HG02571 (cell line): Measurements from ENCODE around the gene CMIP.
"Not testable (repeated sequence)": the region's sequence is repeated elsewhere in the genome, so short reads cannot be mapped to it uniquely, and the experiment has no call there.

Experiments
- ATAC-seq: cut with Tn5 transposase; IDR thresholded peaks from one replicate; pipeline ENCODE4 v1.9.1; 2021; ENCODE audit warnings: mild to moderate bottlenecking, moderate library complexity; ENCODE audit not compliant: unreplicated experiment

CMIP gene

GRCh38 chr16:81513204-81514040 lies 68.8 kb downstream of the CMIP start:
- ATAC-seq: peak; percentile 38

GRCh38 chr16:81514041-81514559 lies 69.5 kb downstream of the CMIP start:
- ATAC-seq: peak; percentile 66

GRCh38 chr16:81514568-81515258 lies 70.1 kb downstream of the CMIP start:
- no peak for ATAC-seq

GRCh38 chr16:81515281-81515680 lies 70.7 kb downstream of the CMIP start:
- no peak for ATAC-seq

GRCh38 chr16:81515721-81516120 lies 71.1 kb downstream of the CMIP start:
- ATAC-seq: no peak

- no peak for ATAC-seq
Observed at GRCh38 chr16:81516478-81517149, 72.0 kb downstream of the CMIP start.

DNA sequence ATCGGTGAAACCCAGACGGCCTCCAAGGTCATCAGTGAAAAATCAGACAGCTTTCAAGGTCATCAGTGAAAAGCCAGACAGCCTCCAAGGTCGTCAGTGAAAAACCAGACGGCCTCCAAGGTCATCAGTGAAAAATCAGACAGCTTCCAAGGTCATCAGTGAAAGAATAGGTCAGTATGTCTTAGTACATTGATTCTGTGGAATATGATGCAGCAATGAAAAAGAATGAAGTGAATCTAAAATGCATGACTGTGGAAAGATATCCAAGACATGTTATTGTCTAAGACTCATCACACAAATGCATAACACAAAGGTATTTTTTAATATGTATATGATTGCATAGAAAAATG lies 72.5 kb downstream of the CMIP start:
- no peak for ATAC-seq

DNA sequence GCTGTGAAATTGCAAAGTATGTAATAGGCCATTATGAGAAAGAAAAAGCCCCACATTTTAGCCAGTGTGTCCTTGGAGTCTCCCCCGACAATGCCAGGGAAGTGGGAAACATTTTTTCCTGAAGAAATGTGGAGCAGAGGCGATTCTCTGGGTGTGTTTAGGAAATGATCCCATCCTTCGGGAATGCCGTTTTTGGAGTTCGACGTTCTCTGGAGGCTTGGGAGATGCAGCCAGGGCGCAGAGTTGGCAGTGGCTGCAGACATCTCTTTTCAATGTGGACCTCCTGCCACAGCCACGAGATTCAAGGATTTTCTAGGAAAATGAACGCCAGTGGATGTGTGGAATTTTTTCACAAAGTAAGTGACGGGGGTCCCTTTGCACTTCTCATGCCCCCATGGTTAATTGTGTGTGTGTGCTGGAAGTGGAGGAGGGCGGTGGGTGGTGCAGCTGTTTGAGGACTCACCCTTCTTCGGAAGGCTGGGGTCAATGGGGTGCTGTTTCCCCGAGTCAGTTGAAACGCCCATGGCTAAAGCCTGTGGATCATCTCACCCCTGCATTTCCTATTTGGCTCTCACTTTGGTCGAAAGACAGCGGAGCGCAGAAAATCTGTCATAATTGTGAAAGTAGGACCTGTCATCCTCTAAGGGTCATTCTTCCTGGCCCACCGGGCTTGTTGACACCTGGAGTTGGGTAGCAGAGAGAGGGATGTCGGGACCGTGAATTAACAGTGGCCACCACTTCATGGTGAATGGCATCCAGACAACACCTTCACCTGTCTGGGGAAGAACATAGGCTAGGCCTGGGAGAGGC lies 73.2 kb downstream of the CMIP start:
- ATAC-seq: no peak

DNA sequence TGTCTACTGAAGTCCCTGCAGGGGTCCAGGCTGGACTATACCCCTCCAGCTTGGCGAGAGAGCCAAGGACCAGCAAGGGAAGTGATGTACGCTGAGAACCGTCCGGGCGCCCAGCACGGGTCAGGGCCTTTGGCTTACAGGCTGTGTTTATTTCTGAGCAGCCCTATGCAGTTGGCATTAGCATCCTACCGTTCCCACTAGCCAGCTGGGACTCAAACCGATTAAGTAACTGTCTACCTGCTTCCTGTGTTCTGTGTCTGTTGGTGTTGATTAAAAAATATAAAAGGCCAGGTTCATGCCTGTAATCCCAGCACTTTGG lies 73.8 kb downstream of the CMIP start:
- no peak for ATAC-seq

- no peak for ATAC-seq
Observed at GRCh38 chr16:81519301-81520150, 74.9 kb downstream of the CMIP start.

- no peak for ATAC-seq
Observed at GRCh38 chr16:81520151-81520470, 75.5 kb downstream of the CMIP start.

DNA sequence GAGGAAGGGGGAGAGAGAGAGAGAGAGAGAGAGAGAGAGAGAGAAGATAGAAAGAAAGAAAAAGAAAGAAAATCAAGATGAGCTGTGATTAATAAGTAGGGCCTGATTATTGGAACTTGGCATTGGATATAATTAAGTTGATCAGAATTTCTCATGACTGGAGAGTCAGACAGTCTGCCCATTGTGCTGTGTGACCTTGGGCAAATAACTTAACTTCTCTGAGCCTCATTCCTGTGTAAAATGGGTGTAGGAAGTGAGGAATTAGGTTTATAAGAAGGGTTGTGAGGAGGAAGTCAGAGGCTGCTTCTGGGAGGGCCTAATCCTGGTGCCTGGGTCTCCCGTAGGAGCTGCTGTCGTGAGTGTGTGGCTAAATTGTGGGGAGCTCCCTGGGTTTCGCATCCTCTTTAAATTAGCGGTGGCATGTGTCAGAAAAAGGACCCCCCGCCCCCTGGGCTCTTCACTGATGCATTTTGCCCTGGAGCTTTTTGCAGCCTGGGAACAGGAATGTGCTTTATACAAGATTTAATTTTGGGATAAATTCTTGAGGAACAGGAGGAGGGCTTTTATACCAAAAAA lies 76.0 kb downstream of the CMIP start:
- ATAC-seq: no peak

DNA sequence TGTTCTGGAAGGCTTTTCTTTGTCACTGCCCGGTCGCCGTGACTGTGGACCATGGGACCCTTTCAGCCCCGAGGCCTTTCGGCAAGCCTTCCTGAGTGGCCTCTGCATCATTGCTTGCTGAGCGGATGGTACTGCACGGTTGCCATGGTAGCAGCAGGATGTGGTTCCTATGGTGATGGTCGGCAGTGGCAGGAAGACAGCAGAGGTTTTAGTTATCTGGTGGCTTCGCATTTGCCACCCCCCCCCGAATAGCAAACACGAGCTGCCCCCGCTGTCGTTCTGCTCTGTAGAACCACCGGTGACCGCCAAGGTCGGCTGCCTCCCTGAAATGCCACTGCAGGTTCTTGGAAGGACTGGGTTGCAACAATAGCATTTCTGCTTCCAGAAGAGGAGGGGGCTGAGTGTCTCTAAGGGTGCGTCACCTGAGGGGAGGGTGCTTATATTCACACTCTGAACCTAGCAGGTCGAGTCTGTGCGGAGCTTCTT lies 76.6 kb downstream of the CMIP start:
- no peak for ATAC-seq

DNA sequence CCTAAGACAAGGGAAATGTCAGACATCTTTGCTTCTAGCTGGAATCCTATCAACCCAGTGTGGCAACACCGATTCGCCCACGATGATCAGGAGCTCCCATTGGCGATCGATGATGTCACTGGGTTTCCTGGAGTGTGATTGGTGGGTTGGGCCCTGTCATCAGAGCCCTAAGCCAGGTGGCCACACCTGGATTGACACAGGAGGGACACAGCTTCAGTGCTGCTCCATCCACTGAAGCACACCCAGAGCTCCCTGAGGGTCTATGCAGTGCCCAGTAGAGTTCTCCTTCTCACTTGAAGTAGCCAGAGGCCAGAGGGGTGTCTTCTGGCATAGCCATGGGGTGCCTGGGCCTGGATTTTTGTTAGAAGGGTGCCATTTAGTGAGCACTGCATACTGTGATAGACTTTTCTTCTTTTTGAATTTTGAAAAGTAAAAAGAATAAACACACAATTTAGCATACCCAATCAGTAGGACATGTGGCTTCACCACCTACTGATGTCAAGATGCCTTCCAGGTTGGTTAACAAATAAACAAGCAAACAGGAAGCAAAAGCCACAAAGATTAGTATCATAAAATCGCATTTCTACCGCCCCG lies 77.6 kb downstream of the CMIP start:
- ATAC-seq: no peak

DNA sequence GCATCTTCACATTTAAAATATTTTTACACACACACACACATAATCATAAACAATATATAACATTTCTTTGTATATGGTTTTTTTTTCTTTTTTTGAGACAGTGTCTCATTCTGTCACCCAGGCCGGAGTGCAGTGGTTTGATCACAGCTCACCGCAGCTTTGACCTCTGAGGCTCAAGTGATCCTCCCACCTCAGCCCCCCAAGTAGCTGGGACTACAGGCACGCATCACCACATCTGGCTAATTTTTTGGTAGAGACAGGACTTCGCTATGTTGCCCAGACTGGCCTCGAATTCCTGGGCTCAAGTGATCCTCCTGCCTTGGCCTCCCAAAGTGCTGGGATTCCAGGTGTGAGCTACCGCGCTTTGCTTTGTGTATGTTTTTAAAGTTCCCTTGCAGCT lies 78.2 kb downstream of the CMIP start:
- not testable (repeated sequence) for ATAC-seq

DNA sequence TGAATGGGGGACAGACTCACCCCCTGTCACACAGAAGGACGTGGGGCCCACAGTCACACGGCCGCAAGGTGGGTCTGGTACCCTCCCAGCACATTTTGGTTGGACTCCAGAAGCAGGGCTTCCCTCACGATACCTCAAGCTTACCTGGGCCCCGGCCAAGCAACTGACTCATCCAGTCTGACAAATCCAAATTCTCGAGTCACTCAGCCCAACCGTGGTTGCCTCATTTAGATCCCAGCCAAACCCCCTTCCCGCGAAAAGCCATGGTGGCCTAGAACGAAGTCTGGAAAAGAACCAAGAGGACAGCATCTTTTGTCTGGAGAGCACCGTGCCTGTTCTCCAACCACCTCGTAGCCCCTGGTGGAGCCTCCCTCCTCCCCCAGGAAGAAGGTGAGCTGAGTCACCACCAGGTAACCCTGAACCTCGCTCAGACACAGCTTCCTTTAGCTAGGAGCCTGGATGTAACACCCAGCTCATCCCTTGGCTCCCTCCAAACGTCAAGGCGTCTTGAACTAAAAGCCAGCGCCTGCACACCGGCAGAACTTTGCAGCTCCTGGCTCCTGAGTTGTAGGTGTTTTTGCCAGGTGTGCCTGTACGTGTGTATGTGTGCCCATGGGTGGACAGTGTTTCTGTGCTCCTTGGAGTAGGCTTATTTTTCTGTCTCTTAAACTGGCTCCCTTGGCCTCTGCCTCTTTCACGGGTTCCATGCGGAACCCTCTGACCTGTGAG lies 78.9 kb downstream of the CMIP start:
- ATAC-seq: no peak

- ATAC-seq: no peak
Observed at GRCh38 chr16:81524382-81524781, 79.8 kb downstream of the CMIP start.

DNA sequence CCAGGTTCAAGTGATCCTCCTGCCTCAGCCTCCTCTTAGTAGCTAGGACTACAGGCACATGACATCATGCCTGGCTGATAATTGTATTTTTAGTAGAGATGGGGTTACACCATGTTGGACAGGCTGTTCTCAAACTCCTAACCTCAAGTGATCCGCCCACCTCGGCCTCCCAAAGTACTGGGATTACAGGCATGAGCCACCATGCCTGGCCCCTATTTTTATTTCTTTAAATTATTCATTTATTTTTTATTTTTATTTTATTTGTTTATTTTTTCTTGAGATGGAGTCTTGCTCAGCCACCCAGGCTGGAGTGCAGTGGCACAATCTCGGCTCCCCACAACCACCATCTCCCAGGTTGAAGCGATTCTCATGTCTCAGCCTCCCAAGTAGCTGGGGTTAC lies 80.3 kb downstream of the CMIP start:
- ATAC-seq: not testable (repeated sequence)

DNA sequence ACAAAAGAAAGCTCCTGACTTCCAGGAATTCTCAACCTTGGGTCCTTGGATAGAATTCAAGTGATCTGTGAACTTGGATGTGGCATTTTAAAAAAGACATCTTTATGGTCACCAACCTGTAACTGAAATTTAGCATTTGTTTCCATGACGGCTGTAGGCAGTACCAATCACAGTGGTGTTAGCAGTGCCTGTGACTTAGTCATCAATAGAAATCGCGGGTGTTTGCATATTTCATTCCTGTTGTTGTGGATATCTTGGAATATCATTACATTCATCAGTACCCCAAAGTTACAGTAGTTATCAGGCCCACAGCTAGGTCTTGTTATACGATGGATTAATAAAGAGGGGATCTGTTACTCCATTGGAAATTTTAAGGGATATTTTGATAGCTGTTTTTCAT lies 81.6 kb downstream of the CMIP start:
- no peak for ATAC-seq
